ENCODE measurements around the gene CDKN2B. TPM values are rescaled to one million over a fixed set of nuclear protein-coding genes. Genes with fewer than 3 reads are reported as not detected.

Gene CDKN2B
- total RNA-seq, 4 donors from 2014 or later, result 0.83 to 11.8 (median 2.9) TPM

DNA sequence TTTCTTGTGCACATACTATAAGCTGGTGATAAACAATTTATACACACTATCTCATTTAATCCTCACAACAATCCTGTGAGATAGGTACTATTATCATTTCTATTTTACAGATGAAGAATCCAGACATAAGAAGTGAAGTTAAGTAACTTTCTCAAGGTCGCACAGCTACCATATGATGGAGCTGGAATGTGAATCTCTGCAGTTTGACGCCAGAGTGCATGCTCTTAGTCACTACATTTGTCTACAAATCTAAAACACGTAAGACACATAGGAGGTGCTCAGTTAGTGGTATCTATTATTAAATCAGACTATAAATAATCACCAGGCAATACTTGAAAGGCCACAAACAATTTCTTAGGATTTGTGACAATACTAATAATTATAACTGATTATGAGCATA lies 45.0 kb upstream of the CDKN2B start:
- no peaks in the 10 kb centered on the region for H3K4me1 ChIP-seq
- H3K4me3 ChIP-seq, result no peak overlapping the region
- H3K27ac ChIP-seq, result no peak overlapping the region
- no peak for DNase-seq
- H3K27me3 ChIP-seq, result no peaks in the 10 kb centered on the region
- no peaks in the 10 kb centered on the region for H3K36me3 ChIP-seq
- intact Hi-C loops (cut with DNase I; ENCODE audit: low total_unique reads), result no loop called here
- H3K9me3 ChIP-seq, result no peaks in the 10 kb centered on the region
- TF ChIP-seq POLR2A (IDR thresholded peaks at IDR 0.05), result no peak
- TF ChIP-seq, protein P1, sequence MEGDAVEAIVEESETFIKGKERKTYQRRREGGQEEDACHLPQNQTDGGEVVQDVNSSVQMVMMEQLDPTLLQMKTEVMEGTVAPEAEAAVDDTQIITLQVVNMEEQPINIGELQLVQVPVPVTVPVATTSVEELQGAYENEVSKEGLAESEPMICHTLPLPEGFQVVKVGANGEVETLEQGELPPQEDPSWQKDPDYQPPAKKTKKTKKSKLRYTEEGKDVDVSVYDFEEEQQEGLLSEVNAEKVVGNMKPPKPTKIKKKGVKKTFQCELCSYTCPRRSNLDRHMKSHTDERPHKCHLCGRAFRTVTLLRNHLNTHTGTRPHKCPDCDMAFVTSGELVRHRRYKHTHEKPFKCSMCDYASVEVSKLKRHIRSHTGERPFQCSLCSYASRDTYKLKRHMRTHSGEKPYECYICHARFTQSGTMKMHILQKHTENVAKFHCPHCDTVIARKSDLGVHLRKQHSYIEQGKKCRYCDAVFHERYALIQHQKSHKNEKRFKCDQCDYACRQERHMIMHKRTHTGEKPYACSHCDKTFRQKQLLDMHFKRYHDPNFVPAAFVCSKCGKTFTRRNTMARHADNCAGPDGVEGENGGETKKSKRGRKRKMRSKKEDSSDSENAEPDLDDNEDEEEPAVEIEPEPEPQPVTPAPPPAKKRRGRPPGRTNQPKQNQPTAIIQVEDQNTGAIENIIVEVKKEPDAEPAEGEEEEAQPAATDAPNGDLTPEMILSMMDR (IDR thresholded peaks at IDR 0.05), result no peak

DNA sequence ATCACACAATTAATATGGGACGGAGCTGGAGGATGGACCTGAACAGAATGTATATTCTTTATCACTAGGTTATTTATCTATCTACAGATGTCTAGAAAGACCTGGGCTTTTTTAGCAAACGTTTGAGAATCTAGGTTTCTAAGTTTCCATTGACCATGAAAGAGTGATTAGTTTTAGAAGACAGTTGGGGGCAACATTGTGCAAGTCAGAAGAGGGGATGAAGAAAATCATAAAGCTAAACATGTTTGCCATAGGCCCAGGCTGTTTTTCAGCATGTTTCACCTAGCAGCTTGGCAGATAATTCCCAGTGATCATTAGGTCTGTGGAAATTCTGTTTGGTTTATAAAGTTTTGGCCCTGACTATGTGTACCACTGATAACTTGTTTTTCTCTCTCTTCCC lies 44.1 kb upstream of the CDKN2B start:
- intact Hi-C loops (cut with DNase I; ENCODE audit: low total_unique reads), result no loop called here
- no peaks in the 10 kb centered on the region for H3K4me1 ChIP-seq

DNA sequence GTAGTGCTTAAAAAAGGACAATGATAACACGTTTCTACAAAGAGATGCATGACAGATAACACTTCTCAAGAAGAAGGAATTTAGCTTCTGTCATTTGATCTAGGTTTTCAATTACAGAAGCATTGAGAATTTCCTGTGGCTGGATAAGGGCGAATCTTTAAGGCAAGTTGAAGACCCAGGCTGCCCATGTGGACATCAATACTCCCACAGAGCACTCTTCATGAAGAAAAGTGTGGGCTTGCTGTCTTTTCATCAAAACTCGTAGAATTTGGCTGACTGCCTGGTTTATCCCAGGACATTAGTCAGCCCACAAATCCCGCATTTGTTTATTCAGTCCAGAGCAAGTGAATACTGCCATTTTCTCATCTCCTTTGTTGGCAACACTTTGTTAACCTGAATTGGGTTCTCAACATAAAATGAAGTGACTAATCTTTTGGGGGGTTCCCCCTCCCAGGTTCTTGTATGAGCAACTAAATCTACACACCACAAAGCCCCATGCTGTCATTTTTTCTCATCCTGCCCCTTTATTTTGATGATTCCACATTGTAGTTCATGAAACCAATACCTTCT lies 43.4 kb upstream of the CDKN2B start:
- TF ChIP-seq POLR2A (IDR thresholded peaks at IDR 0.05), result no peak
- TF ChIP-seq, protein P1 (IDR thresholded peaks at IDR 0.05), result no peak
- Histone ChIP-seq H3K27me3 (no peaks in the 10 kb centered on the region), H3K27ac (no peak overlapping the region), H3K9me3 (no peaks in the 10 kb centered on the region), H3K36me3 (no peaks in the 10 kb centered on the region), H3K4me3 (no peak overlapping the region), H3K4me1 (no peaks in the 10 kb centered on the region)
- DNase-seq, result no peak
- intact Hi-C loops (cut with DNase I; ENCODE audit: low total_unique reads), result no loop called here

More for the DNA sequence above, 44.1 kb upstream of the CDKN2B start:
- DNase-seq, result no peak
- Histone ChIP-seq H3K4me3 (no peak overlapping the region), H3K27me3 (no peaks in the 10 kb centered on the region), H3K9me3 (no peaks in the 10 kb centered on the region), H3K36me3 (no peaks in the 10 kb centered on the region), H3K27ac (no peak overlapping the region)
- TF ChIP-seq POLR2A (IDR thresholded peaks at IDR 0.05), result no peak
- TF ChIP-seq, protein P1 (IDR thresholded peaks at IDR 0.05), result no peak

DNA sequence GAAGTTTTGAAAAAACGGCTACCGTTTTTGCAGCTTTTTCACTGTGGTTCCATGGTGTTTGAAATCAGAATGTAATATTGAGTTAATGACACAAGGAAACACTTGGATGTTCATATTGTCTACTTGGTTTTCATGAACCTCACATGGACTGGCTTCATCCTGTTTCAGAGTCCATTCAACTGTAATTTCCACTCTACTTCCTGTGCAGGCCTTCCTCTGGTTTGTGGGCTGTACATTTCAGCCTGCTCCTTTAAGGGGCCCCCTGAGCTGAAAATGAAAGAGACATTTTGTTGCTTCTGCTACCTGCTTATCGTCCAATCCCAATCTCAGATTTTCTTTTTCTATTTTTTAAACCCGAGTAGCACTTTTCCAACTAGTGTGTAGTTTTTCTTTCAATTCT lies 41.8 kb upstream of the CDKN2B start:
- DNase-seq, result no peak
- Histone ChIP-seq H3K27ac (no peak overlapping the region), H3K27me3 (no peaks in the 10 kb centered on the region), H3K9me3 (no peaks in the 10 kb centered on the region), H3K4me3 (no peak overlapping the region), H3K36me3 (no peaks in the 10 kb centered on the region), H3K4me1 (no peaks in the 10 kb centered on the region)
- intact Hi-C loops (cut with DNase I; ENCODE audit: low total_unique reads), result no loop called here
- TF ChIP-seq, protein P1 (IDR thresholded peaks at IDR 0.05), result no peak
- TF ChIP-seq POLR2A (IDR thresholded peaks at IDR 0.05), result no peak

DNA sequence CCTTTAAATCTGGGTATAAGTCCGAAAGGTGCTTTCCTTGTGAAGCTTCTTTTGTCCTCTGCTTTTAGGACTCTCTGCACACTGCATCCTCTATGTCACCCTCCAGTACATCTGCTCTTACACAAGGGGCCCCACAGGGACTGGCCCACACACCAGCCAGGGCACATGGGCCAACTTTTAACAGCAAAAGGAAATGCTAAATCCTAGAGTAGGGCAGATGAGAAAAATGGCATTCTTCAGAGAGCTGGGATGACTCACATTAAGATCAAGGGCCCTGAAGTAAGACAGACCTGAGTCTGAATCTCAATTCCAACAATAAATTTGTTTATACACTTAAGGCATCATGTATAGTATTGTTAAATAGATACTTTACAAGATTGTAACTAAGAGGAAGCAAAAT lies 40.3 kb upstream of the CDKN2B start:
- no peaks in the 10 kb centered on the region for H3K4me1 ChIP-seq
- no peaks in the 10 kb centered on the region for H3K36me3 ChIP-seq
- H3K9me3 ChIP-seq, result no peaks in the 10 kb centered on the region
- no peak overlapping the region for H3K27ac ChIP-seq
- intact Hi-C loops (cut with DNase I; ENCODE audit: low total_unique reads), result no loop called here
- no peaks in the 10 kb centered on the region for H3K27me3 ChIP-seq
- no peak for DNase-seq
- H3K4me3 ChIP-seq, result no peak overlapping the region
- TF ChIP-seq, protein P1 (IDR thresholded peaks at IDR 0.05), result no peak
- TF ChIP-seq POLR2A (IDR thresholded peaks at IDR 0.05), result no peak
